Ishikawa (cell line): ENCODE data around the gene SNAP23.

Experiments used
- CREB1 ChIP-seq: IDR thresholded peaks from 2 replicates; pipeline ENCODE4 v1.6.1; 2012; ENCODE audit warnings: low read depth
- EP300 ChIP-seq: IDR thresholded peaks from 2 replicates; pipeline ENCODE4 v1.6.1; 2012; ENCODE audit warnings: borderline replicate concordance
- NFIC ChIP-seq: IDR thresholded peaks from 2 replicates; pipeline ENCODE4 v1.6.1; 2012
- RAD21 ChIP-seq: IDR thresholded peaks from 2 replicates; pipeline ENCODE4 v1.6.1; 2012; ENCODE audit warnings: low read depth
- REST ChIP-seq: IDR thresholded peaks from 2 replicates; pipeline ENCODE4 v1.6.1; 2012; ENCODE audit warnings: low read depth, mild to moderate bottlenecking

- no peak for TF ChIP-seq CREB1
- TF ChIP-seq REST, result no peak
- no peak for TF ChIP-seq NFIC
- TF ChIP-seq RAD21, result no peak
- TF ChIP-seq EP300, result no peak
Measured at GRCh38 chr15:42447599-42447998, 47.8 kb upstream of the SNAP23 start.
